Esophagus muscularis mucosa (tissue), 3 donors: ENCODE measurements around the gene MED13L.

Experiments
- POLR2A ChIP-seq: fragments of 450-650 bp; IDR thresholded peaks from one replicate; pipeline ENCODE4 v1.6.1; 2017; ENCODE audit warnings: antibody characterized with exemption, moderate library complexity, mild to moderate bottlenecking, low read depth
- TF ChIP-seq, protein P1 (sequence below), 3 experiments: fragments of 200-600 bp in 2 of 3; fragments of 450-650 bp in 1 of 3; sonication (generic) in 2 of 3; IDR thresholded peaks; one replicate each; pipeline ENCODE4 v1.5.1; 2017 to 2019; ENCODE audit warnings: antibody characterized with exemption in 3 of 3, mild to moderate bottlenecking in 2 of 3, moderate library complexity in 1 of 3

- TF ChIP-seq, protein P1, sequence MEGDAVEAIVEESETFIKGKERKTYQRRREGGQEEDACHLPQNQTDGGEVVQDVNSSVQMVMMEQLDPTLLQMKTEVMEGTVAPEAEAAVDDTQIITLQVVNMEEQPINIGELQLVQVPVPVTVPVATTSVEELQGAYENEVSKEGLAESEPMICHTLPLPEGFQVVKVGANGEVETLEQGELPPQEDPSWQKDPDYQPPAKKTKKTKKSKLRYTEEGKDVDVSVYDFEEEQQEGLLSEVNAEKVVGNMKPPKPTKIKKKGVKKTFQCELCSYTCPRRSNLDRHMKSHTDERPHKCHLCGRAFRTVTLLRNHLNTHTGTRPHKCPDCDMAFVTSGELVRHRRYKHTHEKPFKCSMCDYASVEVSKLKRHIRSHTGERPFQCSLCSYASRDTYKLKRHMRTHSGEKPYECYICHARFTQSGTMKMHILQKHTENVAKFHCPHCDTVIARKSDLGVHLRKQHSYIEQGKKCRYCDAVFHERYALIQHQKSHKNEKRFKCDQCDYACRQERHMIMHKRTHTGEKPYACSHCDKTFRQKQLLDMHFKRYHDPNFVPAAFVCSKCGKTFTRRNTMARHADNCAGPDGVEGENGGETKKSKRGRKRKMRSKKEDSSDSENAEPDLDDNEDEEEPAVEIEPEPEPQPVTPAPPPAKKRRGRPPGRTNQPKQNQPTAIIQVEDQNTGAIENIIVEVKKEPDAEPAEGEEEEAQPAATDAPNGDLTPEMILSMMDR (IDR thresholded peaks at IDR 0.05), result no peak
- no peak for TF ChIP-seq POLR2A
Measured at GRCh38 chr12:116126610-116127009, 150.9 kb downstream of the MED13L start.
